Renal pelvis (tissue), 4 donors: ENCODE measurements around the gene BCAS4. TPM values are rescaled to one million over a fixed set of nuclear protein-coding genes. Genes with fewer than 3 reads are reported as not detected.
"Not testable (repeated sequence)": the region's sequence is repeated elsewhere in the genome, so short reads cannot be mapped to it uniquely, and the experiment has no call there.

Experiments used
- DNase-seq: peaks from one replicate; pipeline ENCODE4 v3.0.0-alpha.2; 2013
- polyA plus RNA-seq, 3 donors: library from polyadenylated mRNA; unstranded; fragments of 120-200 nt; gene quantifications; one replicate each; pipeline ENCODE4 v1.2.1, GENCODE V29; 2013; ENCODE audit not compliant: insufficient read length in 3 of 3

BCAS4 gene
- polyA plus RNA-seq, 3 donors = 4.7 to 6.2 (median 5.5) TPM

- DNase-seq = not testable (repeated sequence)
These were observed 27.7 kb upstream of the BCAS4 start for GRCh38 chr20:50766955-50767809.

- not testable (repeated sequence) for DNase-seq
These were observed 25.9 kb upstream of the BCAS4 start for GRCh38 chr20:50768991-50769390.

GRCh38 chr20:50769551-50770085, 25.2 kb upstream of the BCAS4 start:
- DNase-seq = not testable (repeated sequence)

GRCh38 chr20:50771419-50772080, 23.3 kb upstream of the BCAS4 start:
- DNase-seq = not testable (repeated sequence)

- no peak for DNase-seq
These were observed 22.3 kb upstream of the BCAS4 start for GRCh38 chr20:50772420-50773185.

GRCh38 chr20:50774515-50774914, 20.3 kb upstream of the BCAS4 start:
- no peak for DNase-seq

GRCh38 chr20:50776122-50776817, 18.6 kb upstream of the BCAS4 start:
- DNase-seq = no peak

- no peak for DNase-seq
These were observed 17.5 kb upstream of the BCAS4 start for GRCh38 chr20:50777373-50777772.

- not testable (repeated sequence) for DNase-seq
These were observed 15.9 kb upstream of the BCAS4 start for GRCh38 chr20:50778994-50779393.

- no peak for DNase-seq
These were observed 11.5 kb upstream of the BCAS4 start for GRCh38 chr20:50783390-50783789.

GRCh38 chr20:50783903-50784302, 11.0 kb upstream of the BCAS4 start:
- no peak for DNase-seq

GRCh38 chr20:50784464-50784863, 10.4 kb upstream of the BCAS4 start:
- DNase-seq = no peak

GRCh38 chr20:50786703-50787102, 8.2 kb upstream of the BCAS4 start:
- no peak for DNase-seq

- no peak for DNase-seq
These were observed 7.7 kb upstream of the BCAS4 start for GRCh38 chr20:50787181-50787580.

- no peak for DNase-seq
These were observed 6.5 kb upstream of the BCAS4 start for GRCh38 chr20:50788045-50788991.

GRCh38 chr20:50789968-50790650, 4.8 kb upstream of the BCAS4 start:
- DNase-seq = no peak

GRCh38 chr20:50790651-50791277, 4.1 kb upstream of the BCAS4 start:
- DNase-seq = peak; percentile 91

- no peak for DNase-seq
These were observed 1.9 kb upstream of the BCAS4 start for GRCh38 chr20:50792708-50793574.
